ENCODE data around the gene ITGB8.

Gene ITGB8

DNA sequence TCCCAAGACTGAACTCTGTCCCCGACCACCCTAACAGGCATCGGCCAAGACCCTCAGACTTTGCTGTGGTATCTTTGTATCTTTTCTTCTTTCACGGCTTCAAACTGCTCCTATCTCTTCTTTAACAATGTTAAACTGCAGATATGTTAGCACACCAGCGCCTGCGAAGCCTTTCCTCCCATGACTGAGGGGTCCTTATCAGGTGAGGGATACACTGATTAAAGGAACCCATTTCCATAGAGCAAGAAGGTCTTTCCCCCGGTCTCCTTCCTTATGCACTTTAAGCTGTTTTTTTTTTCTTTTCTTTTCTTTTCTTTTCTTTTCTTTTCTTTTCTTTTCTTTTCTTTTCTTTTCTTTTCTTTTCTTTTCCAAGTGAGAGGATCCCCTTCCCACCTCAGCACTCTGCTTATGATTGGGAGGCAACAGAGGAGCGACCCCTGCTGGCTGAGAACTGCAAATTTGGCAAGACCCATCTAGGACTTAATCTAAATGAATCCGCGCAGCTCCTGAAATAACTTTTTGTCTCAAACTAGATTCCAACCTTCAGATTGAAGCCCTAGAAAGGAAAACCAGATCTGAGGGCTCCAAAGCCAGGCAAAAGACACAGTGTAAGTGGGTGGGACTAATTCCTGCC, 109.9 kb downstream of the ITGB8 start:
- TF ChIP-seq, protein P1, sequence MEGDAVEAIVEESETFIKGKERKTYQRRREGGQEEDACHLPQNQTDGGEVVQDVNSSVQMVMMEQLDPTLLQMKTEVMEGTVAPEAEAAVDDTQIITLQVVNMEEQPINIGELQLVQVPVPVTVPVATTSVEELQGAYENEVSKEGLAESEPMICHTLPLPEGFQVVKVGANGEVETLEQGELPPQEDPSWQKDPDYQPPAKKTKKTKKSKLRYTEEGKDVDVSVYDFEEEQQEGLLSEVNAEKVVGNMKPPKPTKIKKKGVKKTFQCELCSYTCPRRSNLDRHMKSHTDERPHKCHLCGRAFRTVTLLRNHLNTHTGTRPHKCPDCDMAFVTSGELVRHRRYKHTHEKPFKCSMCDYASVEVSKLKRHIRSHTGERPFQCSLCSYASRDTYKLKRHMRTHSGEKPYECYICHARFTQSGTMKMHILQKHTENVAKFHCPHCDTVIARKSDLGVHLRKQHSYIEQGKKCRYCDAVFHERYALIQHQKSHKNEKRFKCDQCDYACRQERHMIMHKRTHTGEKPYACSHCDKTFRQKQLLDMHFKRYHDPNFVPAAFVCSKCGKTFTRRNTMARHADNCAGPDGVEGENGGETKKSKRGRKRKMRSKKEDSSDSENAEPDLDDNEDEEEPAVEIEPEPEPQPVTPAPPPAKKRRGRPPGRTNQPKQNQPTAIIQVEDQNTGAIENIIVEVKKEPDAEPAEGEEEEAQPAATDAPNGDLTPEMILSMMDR (IDR thresholded peaks at IDR 0.05; ENCODE audit: insufficient read depth, low read depth, low read length, missing control alignments), result peak; percentile 39
- no peak overlapping the region for H3K4me3 ChIP-seq (ENCODE audit: low read length)
- DNase-seq (ENCODE audit: low read depth), result peak; percentile 60

DNA sequence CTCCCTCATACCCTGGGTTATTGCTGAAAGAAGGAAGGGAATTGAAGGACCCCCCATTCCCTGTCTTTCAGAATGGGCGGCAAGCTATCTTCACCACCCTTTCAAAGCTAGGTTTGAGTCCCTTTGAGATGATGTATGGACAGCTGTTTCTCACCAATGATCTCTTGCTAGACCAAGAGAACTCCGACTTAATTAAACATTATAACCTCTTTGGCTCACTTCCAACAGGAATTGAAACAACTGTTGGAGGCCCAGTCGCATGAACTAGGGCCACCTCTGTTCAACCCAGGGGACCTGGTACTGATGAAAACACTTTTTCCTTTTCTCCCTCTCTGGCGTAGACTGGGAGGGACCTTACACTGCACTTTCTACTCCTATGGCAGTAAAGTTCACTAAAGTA, 110.6 kb downstream of the ITGB8 start:
- DNase-seq (ENCODE audit: low read depth), result no peak
- TF ChIP-seq, protein P1 (IDR thresholded peaks at IDR 0.05; ENCODE audit: insufficient read depth, low read depth, low read length, missing control alignments), result no peak
- H3K4me3 ChIP-seq (ENCODE audit: low read length), result no peak overlapping the region

DNA sequence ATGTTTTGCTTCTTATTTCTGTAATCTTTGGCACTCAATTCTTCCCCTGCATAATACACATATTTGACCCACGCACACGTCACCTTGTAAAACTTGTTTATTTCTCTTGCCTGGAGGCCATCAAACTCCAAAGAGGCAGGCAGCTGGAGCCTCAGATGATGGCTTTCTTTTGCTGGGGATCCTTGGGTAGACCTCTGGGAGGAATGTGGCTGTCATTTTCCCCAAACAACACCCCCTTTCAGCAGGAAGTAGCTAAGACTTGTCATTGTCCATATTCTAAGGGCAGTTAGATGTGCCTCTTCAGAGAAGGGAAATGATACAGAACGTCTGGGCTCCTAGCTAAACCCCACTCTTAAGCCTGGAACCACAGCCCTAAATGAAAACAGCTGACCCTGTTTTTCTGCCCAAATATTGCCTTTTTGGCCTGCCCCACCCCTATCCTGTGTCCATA, 111.3 kb downstream of the ITGB8 start:
- peak; percentile 44 for DNase-seq (ENCODE audit: low read depth)
- H3K4me3 ChIP-seq (ENCODE audit: low read length), result no peak overlapping the region

DNA sequence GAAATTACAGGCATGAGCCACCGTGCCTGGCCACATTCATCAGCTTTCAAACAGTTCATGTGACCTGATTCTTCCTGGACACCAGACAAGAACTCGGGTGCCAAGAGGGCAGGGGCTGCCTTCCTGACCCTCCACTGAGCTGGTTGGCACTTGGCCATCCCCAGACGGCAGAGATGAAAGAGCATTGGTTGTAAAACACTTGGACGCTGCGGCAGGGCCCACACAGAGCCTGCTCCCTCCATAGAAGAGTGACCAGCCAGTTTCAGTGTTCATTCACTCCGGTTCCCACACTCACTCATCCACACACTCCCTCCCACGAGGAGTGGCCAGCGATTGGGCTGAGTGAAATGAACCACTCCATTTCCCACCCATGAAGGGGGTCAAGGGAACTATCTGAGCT, 112.3 kb downstream of the ITGB8 start:
- no peak for DNase-seq (ENCODE audit: low read depth)
- TF ChIP-seq, protein P1 (IDR thresholded peaks at IDR 0.05; ENCODE audit: insufficient read depth, low read depth, low read length, missing control alignments), result no peak
- no peak overlapping the region for H3K4me3 ChIP-seq (ENCODE audit: low read length)

More for the DNA sequence above, 111.3 kb downstream of the ITGB8 start:
- TF ChIP-seq, protein P1 (IDR thresholded peaks at IDR 0.05; ENCODE audit: insufficient read depth, low read depth, low read length, missing control alignments), result no peak

DNA sequence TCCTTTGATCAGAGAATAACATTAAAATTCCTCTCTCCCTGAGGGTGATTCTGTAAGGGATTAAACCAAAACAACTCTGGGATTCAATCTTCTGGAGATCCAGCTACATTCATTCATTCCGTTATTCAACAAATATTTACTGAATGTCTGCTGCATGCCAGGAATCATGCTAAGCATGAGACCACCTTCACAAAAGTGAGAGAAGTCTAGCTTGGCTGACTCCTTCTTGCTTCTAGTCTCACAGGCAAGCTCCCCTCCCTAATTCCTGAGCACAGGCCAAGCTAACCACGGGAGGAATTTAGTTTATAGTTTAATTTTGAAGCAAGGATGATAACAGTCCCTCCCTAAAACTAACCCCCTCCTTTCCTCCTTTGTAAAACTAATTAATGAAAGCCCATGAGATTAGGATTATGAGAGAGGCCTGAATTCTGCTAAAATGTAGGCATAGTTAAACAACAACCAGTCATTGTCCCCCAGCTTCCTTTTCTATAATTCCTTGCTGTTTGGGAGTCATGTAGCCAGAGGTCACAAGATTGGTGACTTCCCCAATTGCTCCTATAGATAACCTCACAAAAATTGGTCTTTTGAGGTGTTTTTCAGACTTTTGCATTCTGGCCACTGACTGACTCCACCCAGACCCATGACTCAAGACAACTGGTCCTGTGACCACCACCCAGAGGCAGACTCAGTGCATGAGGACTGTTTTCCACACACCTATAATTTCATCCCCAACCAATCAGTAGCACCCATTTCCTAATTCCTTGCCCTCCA, 113.5 kb downstream of the ITGB8 start:
- DNase-seq (ENCODE audit: low read depth), result no peak
- TF ChIP-seq, protein P1 (IDR thresholded peaks at IDR 0.05; ENCODE audit: insufficient read depth, low read depth, low read length, missing control alignments), result no peak

DNA sequence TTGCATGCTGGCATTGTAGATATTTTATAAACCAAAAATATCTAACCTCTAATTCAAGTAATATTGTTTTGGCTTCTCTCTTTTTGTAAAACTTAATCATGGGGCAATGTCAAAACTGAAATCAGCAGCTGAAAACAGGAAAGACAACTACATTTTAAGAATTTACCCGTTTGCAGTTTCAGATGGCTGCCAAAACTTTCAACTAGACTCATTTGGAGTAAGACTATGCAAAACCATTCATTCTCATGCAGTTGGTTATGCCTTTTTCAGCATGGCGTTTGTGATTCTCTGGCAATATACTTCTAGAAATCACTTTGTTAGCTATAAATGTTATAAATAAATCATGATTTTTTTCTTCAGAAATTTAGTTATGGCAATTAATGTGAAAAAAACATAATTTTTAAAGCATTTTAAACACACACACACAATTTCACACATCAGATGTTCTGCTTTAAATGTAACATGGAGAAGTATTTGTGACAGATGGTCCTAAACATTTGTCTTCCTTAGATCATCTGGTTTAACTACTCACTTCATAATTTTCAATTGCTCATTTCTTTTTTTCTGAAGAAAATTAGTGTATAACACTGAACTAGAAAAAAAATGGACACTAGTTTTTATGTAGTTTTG, 116.4 kb downstream of the ITGB8 start:
- no peak for DNase-seq (ENCODE audit: low read depth)
- no peak overlapping the region for H3K4me3 ChIP-seq (ENCODE audit: low read length)
- TF ChIP-seq, protein P1 (IDR thresholded peaks at IDR 0.05; ENCODE audit: insufficient read depth, low read depth, low read length, missing control alignments), result no peak

More for the DNA sequence above, 113.5 kb downstream of the ITGB8 start:
- H3K4me3 ChIP-seq (ENCODE audit: low read length), result no peak overlapping the region
